ENCODE results near the gene SF3A1. TPM values are rescaled to one million over a fixed set of nuclear protein-coding genes. Genes with fewer than 3 reads are reported as not detected.

Gene SF3A1
- polyA plus RNA-seq, 1 donor from 2014 or later, result 14.4 TPM

DNA sequence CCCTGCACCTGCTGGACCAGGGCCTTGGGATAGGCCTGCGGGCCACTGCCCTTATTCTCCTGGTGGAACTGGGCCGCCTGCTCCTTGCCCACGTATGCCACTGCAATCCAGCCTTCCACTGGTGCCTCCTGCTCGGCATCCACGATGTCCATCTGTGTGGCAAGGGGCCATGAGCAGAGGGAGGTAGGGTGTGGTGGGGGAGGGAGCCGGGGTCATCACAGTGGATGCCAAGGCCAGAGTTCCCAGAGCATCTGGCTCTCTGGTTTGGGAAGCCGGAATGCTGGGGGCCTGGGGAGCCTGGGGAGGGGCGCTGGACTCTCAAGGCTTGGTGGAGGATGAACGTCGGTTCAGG lies 29.9 kb upstream of the SF3A1 start:
- H3K9me2 ChIP-seq (ENCODE audit: insufficient read depth, low read length), result no peaks in the 10 kb centered on the region
- no peak overlapping the region for H3K27ac ChIP-seq (ENCODE audit: low read length)

DNA sequence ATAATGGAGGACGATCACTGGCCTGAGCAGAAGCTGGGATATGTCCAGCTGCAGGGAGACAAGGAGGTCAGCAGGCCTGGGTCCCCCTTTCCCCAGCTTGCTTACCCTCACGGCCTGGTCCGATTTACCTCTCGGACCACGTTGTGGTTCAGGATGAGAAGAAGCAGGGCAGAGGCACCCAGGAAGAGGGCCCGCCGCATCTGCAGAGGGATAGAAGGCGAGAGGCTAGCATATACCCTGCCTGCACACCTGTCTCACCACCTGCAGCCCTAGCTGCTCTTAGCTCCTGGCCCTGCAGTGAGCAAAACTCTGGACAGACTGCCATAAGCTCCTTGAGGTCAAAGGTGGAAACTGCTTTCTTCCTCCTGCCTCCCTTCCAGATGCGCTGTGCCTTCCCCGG lies 29.2 kb upstream of the SF3A1 start:
- Histone ChIP-seq H3K9ac (ENCODE audit: low read length) (no peak overlapping the region), H3K4me2 (ENCODE audit: low read length) (no peak overlapping the region), H3K79me2 (replicated peaks; ENCODE audit: insufficient read depth, low read length) (no peaks in the 10 kb centered on the region), H3K27ac (ENCODE audit: low read length) (no peak overlapping the region), H3K9me2 (ENCODE audit: insufficient read depth, low read length) (no peaks in the 10 kb centered on the region), H3K9me3 (ENCODE audit: low read length) (no peaks in the 10 kb centered on the region), H3F3A (ENCODE audit: insufficient read depth, low read length, poor library complexity, severe bottlenecking) (no peaks in the 10 kb centered on the region), H4K20me1 (ENCODE audit: insufficient read depth) (no peaks in the 10 kb centered on the region), H3K27me3 (ENCODE audit: insufficient read depth, low read depth, low read length) (no peaks in the 10 kb centered on the region), H3K4me3 (ENCODE audit: low read length) (no peak overlapping the region), H2AFZ (ENCODE audit: low read depth, low read length) (no peak overlapping the region), H3K36me3 (ENCODE audit: insufficient read depth, low read length) (no peaks in the 10 kb centered on the region)
- TF ChIP-seq TAF1 (IDR thresholded peaks at IDR 0.05; ENCODE audit: low read depth) (no peak), SMC3 (conservative IDR thresholded peaks at IDR 0.05; ENCODE audit: poor library complexity) (no peak), EZH2 (IDR thresholded peaks at IDR 0.05; ENCODE audit: borderline replicate concordance, insufficient read depth, low read length, poor library complexity, severe bottlenecking) (no peak), EP300 (conservative IDR thresholded peaks at IDR 0.05; ENCODE audit: poor library complexity, severe bottlenecking) (no peak), RAD21 (conservative IDR thresholded peaks at IDR 0.05) (no peak), MXI1 (conservative IDR thresholded peaks at IDR 0.05; ENCODE audit: poor library complexity, severe bottlenecking) (no peak), POLR2AphosphoS5 (IDR thresholded peaks at IDR 0.05) (no peak)
- TF ChIP-seq, protein P1, sequence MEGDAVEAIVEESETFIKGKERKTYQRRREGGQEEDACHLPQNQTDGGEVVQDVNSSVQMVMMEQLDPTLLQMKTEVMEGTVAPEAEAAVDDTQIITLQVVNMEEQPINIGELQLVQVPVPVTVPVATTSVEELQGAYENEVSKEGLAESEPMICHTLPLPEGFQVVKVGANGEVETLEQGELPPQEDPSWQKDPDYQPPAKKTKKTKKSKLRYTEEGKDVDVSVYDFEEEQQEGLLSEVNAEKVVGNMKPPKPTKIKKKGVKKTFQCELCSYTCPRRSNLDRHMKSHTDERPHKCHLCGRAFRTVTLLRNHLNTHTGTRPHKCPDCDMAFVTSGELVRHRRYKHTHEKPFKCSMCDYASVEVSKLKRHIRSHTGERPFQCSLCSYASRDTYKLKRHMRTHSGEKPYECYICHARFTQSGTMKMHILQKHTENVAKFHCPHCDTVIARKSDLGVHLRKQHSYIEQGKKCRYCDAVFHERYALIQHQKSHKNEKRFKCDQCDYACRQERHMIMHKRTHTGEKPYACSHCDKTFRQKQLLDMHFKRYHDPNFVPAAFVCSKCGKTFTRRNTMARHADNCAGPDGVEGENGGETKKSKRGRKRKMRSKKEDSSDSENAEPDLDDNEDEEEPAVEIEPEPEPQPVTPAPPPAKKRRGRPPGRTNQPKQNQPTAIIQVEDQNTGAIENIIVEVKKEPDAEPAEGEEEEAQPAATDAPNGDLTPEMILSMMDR (IDR thresholded peaks at IDR 0.05; ENCODE audit: poor library complexity, severe bottlenecking), result no peak
- TF ChIP-seq, protein P2, sequence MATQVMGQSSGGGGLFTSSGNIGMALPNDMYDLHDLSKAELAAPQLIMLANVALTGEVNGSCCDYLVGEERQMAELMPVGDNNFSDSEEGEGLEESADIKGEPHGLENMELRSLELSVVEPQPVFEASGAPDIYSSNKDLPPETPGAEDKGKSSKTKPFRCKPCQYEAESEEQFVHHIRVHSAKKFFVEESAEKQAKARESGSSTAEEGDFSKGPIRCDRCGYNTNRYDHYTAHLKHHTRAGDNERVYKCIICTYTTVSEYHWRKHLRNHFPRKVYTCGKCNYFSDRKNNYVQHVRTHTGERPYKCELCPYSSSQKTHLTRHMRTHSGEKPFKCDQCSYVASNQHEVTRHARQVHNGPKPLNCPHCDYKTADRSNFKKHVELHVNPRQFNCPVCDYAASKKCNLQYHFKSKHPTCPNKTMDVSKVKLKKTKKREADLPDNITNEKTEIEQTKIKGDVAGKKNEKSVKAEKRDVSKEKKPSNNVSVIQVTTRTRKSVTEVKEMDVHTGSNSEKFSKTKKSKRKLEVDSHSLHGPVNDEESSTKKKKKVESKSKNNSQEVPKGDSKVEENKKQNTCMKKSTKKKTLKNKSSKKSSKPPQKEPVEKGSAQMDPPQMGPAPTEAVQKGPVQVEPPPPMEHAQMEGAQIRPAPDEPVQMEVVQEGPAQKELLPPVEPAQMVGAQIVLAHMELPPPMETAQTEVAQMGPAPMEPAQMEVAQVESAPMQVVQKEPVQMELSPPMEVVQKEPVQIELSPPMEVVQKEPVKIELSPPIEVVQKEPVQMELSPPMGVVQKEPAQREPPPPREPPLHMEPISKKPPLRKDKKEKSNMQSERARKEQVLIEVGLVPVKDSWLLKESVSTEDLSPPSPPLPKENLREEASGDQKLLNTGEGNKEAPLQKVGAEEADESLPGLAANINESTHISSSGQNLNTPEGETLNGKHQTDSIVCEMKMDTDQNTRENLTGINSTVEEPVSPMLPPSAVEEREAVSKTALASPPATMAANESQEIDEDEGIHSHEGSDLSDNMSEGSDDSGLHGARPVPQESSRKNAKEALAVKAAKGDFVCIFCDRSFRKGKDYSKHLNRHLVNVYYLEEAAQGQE (IDR thresholded peaks at IDR 0.05; ENCODE audit: borderline replicate concordance), result no peak

More for the DNA sequence above, 29.9 kb upstream of the SF3A1 start:
- TF ChIP-seq, protein P2 (IDR thresholded peaks at IDR 0.05; ENCODE audit: borderline replicate concordance), result no peak
- TF ChIP-seq EP300 (conservative IDR thresholded peaks at IDR 0.05; ENCODE audit: poor library complexity, severe bottlenecking), result no peak
- no peak for TF ChIP-seq RAD21 (conservative IDR thresholded peaks at IDR 0.05)
- TF ChIP-seq SMC3 (conservative IDR thresholded peaks at IDR 0.05; ENCODE audit: poor library complexity), result no peak
- no peak for TF ChIP-seq EZH2 (IDR thresholded peaks at IDR 0.05; ENCODE audit: borderline replicate concordance, insufficient read depth, low read length, poor library complexity, severe bottlenecking)
- TF ChIP-seq POLR2AphosphoS5 (IDR thresholded peaks at IDR 0.05), result no peak
- TF ChIP-seq TAF1 (IDR thresholded peaks at IDR 0.05; ENCODE audit: low read depth), result no peak
- no peak for TF ChIP-seq MXI1 (conservative IDR thresholded peaks at IDR 0.05; ENCODE audit: poor library complexity, severe bottlenecking)
- TF ChIP-seq, protein P1 (IDR thresholded peaks at IDR 0.05; ENCODE audit: poor library complexity, severe bottlenecking), result no peak
- no peak overlapping the region for H3K4me2 ChIP-seq (ENCODE audit: low read length)
- peak overlapping the region; percentile 63 for H3K4me3 ChIP-seq (ENCODE audit: low read length)
- H3K27me3 ChIP-seq (ENCODE audit: insufficient read depth, low read depth, low read length), result no peaks in the 10 kb centered on the region
- H3K79me2 ChIP-seq (replicated peaks; ENCODE audit: insufficient read depth, low read length), result no peaks in the 10 kb centered on the region
- no peaks in the 10 kb centered on the region for H4K20me1 ChIP-seq (ENCODE audit: insufficient read depth)
- no peaks in the 10 kb centered on the region for H3K36me3 ChIP-seq (ENCODE audit: insufficient read depth, low read length)
- peak overlapping the region; percentile 55 for H3K9ac ChIP-seq (ENCODE audit: low read length)
- H3F3A ChIP-seq (ENCODE audit: insufficient read depth, low read length, poor library complexity, severe bottlenecking), result no peaks in the 10 kb centered on the region
- H3K9me3 ChIP-seq (ENCODE audit: low read length), result no peaks in the 10 kb centered on the region
- H2AFZ ChIP-seq (ENCODE audit: low read depth, low read length), result no peak overlapping the region
